A549 (cell line): ENCODE results near the gene RIN3. TPM values are rescaled to one million over a fixed set of nuclear protein-coding genes. Genes with fewer than 3 reads are reported as not detected.

ENCODE experiments used
- ATAC-seq, 2 experiments: fragments of 200-7000 bp in 1 of 2; fragments of >200 bp in 1 of 2; cut with Nextera tagmentation in 1 of 2; cut with Tn5 transposase in 1 of 2; 3 replicates each; pipeline versions ENCODE4 v1.8.0 to v1.9.1; 2018 to 2020; ENCODE audit warnings: mild to moderate bottlenecking in 1 of 2, moderate library complexity in 1 of 2
- CTCF ChIA-PET: fragments of 300-600 bp; sonication (Branson Sonifier 250); formaldehyde crosslinking; extraction: SDS; loops from one replicate; lab custom pipeline; 2021; ENCODE audit warnings: antibody characterized with exemption, inconsistent platforms; lab: Yijun Ruan, JAX
- POLR2A ChIA-PET: fragments of 350-600 bp; formaldehyde crosslinking; extraction: SDS; loops from one replicate; lab custom pipeline; 2021; ENCODE audit warnings: antibody characterized with exemption, inconsistent platforms; lab: Yijun Ruan, JAX
- DNase-seq, 2 experiments: peaks; one replicate each; pipeline versions ENCODE4 v3.0.0 to v3.0.0-alpha.2; 2011 to 2016; ENCODE audit warnings: low read depth in 1 of 2, low spot score in 1 of 2
- FAIRE-seq: peaks from 2 replicates; lab custom pipeline; 2011; peaks lifted over from hg19 to GRCh38; lab: Jason Lieb, UNC
- H3K27ac ChIP-seq, 2 experiments: fragments of >200 bp; sonication (Bioruptor Twin); formaldehyde crosslinking; 3 replicates each; pipeline ENCODE4 v1.5.1; 2016 to 2017
- H3K4me1 ChIP-seq: fragments of >200 bp; sonication (Bioruptor Twin); formaldehyde crosslinking; 3 replicates; pipeline ENCODE4 v1.6.1; 2016
- H3K4me2 ChIP-seq: fragments of >200 bp; sonication (Bioruptor Twin); formaldehyde crosslinking; 3 replicates; pipeline ENCODE4 v1.6.1; 2016
- H3K4me3 ChIP-seq: fragments of >200 bp; sonication (Bioruptor Twin); formaldehyde crosslinking; 3 replicates; pipeline ENCODE4 v1.5.1; 2016
- H3K9me3 ChIP-seq: fragments of >200 bp; sonication (Bioruptor Twin); formaldehyde crosslinking; 3 replicates; pipeline ENCODE4 v1.6.1; 2016
- BHLHE40 ChIP-seq: IDR thresholded peaks from 2 replicates; pipeline ENCODE4 v1.6.1; 2012; ENCODE audit warnings: low read depth, low read length, inconsistent platforms
- CEBPB ChIP-seq, 2 experiments: fragments of >200 bp in 1 of 2; sonication (Bioruptor Twin) in 1 of 2; formaldehyde crosslinking in 1 of 2; IDR thresholded peaks; 2 replicates each; pipeline ENCODE4 v1.6.1; 2012 to 2016
- CHD2 ChIP-seq: fragments of 150-350 bp; IDR thresholded peaks from 2 replicates; pipeline ENCODE4 v1.6.1; 2014; ENCODE audit warnings: low read length; ENCODE audit not compliant: partially characterized antibody
- EHF ChIP-seq: fragments of 250-450 bp; sonication (Bioruptor Pico); IDR thresholded peaks from 2 replicates; pipeline ENCODE4 v1.5.0; 2020; ENCODE audit warnings: mild to moderate bottlenecking
- EHMT2 ChIP-seq: fragments of 200-600 bp; sonication (generic); IDR thresholded peaks from 2 replicates; pipeline ENCODE4 v1.6.1; 2016; ENCODE audit warnings: antibody characterized with exemption, low read depth, mild to moderate bottlenecking, moderate library complexity
- EP300 ChIP-seq, 2 experiments: fragments of >200 bp; sonication (Bioruptor Twin); formaldehyde crosslinking; IDR thresholded peaks; 2 replicates in 1 of 2; 3 replicates in 1 of 2; pipeline ENCODE4 v1.6.1; 2016 to 2017
- FOSB ChIP-seq: fragments of 250-450 bp; sonication (Bioruptor Pico); IDR thresholded peaks from 2 replicates; pipeline ENCODE4 v1.5.0; 2020; ENCODE audit warnings: mild to moderate bottlenecking, moderate library complexity
- FOXS1 ChIP-seq: fragments of 250-450 bp; sonication (Bioruptor Pico); IDR thresholded peaks from 2 replicates; pipeline ENCODE4 v1.5.0; 2020; ENCODE audit warnings: mild to moderate bottlenecking, moderate library complexity
- HDAC2 ChIP-seq: fragments of 200-600 bp; sonication (generic); IDR thresholded peaks from 2 replicates; pipeline ENCODE4 v1.6.1; 2016
- HOXB13 ChIP-seq: fragments of 250-450 bp; sonication (Bioruptor Pico); IDR thresholded peaks from 2 replicates; pipeline ENCODE4 v1.5.0; 2020; ENCODE audit warnings: low read depth, mild to moderate bottlenecking, moderate library complexity
- HOXB5 ChIP-seq: fragments of 250-450 bp; sonication (Bioruptor Pico); IDR thresholded peaks from 2 replicates; pipeline ENCODE4 v1.5.0; 2020; ENCODE audit warnings: mild to moderate bottlenecking, moderate library complexity
- KDM5A ChIP-seq: fragments of 200-600 bp; sonication (generic); IDR thresholded peaks from 2 replicates; pipeline ENCODE4 v1.6.1; 2016; ENCODE audit warnings: antibody characterized with exemption, mild to moderate bottlenecking
- MAZ ChIP-seq: fragments of 150-350 bp; IDR thresholded peaks from 2 replicates; pipeline ENCODE4 v1.6.1; 2014; ENCODE audit warnings: antibody characterized with exemption, low read depth, low read length, borderline replicate concordance
- NFE2L2 ChIP-seq: fragments of 150-350 bp; conservative IDR thresholded peaks from 2 replicates; pipeline ENCODE4 v1.6.1; 2014; ENCODE audit warnings: low read length
- NPAS2 ChIP-seq: fragments of 250-450 bp; sonication (Bioruptor Pico); IDR thresholded peaks from 2 replicates; pipeline ENCODE4 v1.8.0; 2022; ENCODE audit warnings: mild to moderate bottlenecking, moderate library complexity, borderline replicate concordance
- NR3C1 ChIP-seq: fragments of >200 bp; sonication (Bioruptor Twin); formaldehyde crosslinking; IDR thresholded peaks from 3 replicates; pipeline ENCODE4 v1.6.1; 2017
- PHF8 ChIP-seq: fragments of 200-600 bp; sonication (generic); IDR thresholded peaks from 2 replicates; pipeline ENCODE4 v1.6.1; 2016; ENCODE audit warnings: low read depth, mild to moderate bottlenecking, antibody characterized with exemption, moderate library complexity, borderline replicate concordance
- POLR2A ChIP-seq: IDR thresholded peaks from 2 replicates; pipeline ENCODE4 v1.6.1; 2012; ENCODE audit warnings: mild to moderate bottlenecking, low read length
- POLR2AphosphoS2 ChIP-seq: conservative IDR thresholded peaks from 2 replicates; pipeline ENCODE4 v1.6.1; 2012; ENCODE audit warnings: low read length, improper control_type of control experiment, inconsistent platforms
- RAD21 ChIP-seq, 2 experiments: fragments of >200 bp in 1 of 2; sonication (Bioruptor Twin) in 1 of 2; formaldehyde crosslinking in 1 of 2; IDR thresholded peaks in 1 of 2; conservative IDR thresholded peaks in 1 of 2; 2 replicates in 1 of 2; 3 replicates in 1 of 2; pipeline ENCODE4 v1.6.1; 2012 to 2018; ENCODE audit warnings: inconsistent platforms in 1 of 2
- ZC3H11A ChIP-seq: fragments of 450-650 bp; IDR thresholded peaks from 2 replicates; pipeline ENCODE4 v1.6.1; 2014; ENCODE audit warnings: antibody characterized with exemption, mild to moderate bottlenecking
- ZNF302 ChIP-seq: fragments of 250-450 bp; sonication (Bioruptor Pico); IDR thresholded peaks from 2 replicates; pipeline ENCODE4 v1.9.0; 2021; ENCODE audit warnings: inconsistent platforms, mild to moderate bottlenecking, moderate library complexity
- ZSCAN20 ChIP-seq: fragments of 250-450 bp; sonication (Bioruptor Pico); IDR thresholded peaks from 2 replicates; pipeline ENCODE4 v1.8.0; 2022; ENCODE audit warnings: mild to moderate bottlenecking, moderate library complexity
- WGBS: methylation state at CpG from one replicate; pipeline ENCODE4 v1.1.6; 2017; ENCODE audit errors: missing lambda C conversion rate; 5-methylcytosine and 5-hydroxymethylcytosine counted together
- polyA plus RNA-seq, 4 experiments: library from polyadenylated mRNA; depleted of rRNA in 3 of 4; stranded (reverse); fragments of >200 nt; fragmentation: RNase III in 1 of 4; extraction: RNeasy Plus Mini Kit Qiagen cat#74134 plus additional on column Dnase treatment in 1 of 4; gene quantifications; 2 replicates in 3 of 4; 3 replicates in 1 of 4; pipeline ENCODE4 v1.2.3, GENCODE V29; 2011 to 2017
- TF ChIP-seq, protein P1 (sequence below): fragments of >200 bp; sonication (Bioruptor Twin); formaldehyde crosslinking; IDR thresholded peaks from 3 replicates; pipeline ENCODE4 v1.6.1; 2016
- TF ChIP-seq, protein P2 (sequence below): fragments of 450-650 bp; IDR thresholded peaks from 2 replicates; pipeline ENCODE4 v1.6.1; 2014; ENCODE audit warnings: antibody characterized with exemption
- TF ChIP-seq, protein P3 (sequence below): fragments of 150-350 bp; IDR thresholded peaks from 2 replicates; pipeline ENCODE4 v1.6.1; 2014; ENCODE audit warnings: low read depth, mild to moderate bottlenecking, low read length
- TF ChIP-seq, protein P4 (sequence below): fragments of 250-450 bp; sonication (Bioruptor Pico); IDR thresholded peaks from 2 replicates; pipeline ENCODE4 v1.5.0; 2020; ENCODE audit warnings: low read depth, mild to moderate bottlenecking, moderate library complexity

The RIN3 gene
- polyA plus RNA-seq, 2 of the 4 experiments (the other 2 are of a cell fraction), result 5.6 to 14.5 TPM

DNA sequence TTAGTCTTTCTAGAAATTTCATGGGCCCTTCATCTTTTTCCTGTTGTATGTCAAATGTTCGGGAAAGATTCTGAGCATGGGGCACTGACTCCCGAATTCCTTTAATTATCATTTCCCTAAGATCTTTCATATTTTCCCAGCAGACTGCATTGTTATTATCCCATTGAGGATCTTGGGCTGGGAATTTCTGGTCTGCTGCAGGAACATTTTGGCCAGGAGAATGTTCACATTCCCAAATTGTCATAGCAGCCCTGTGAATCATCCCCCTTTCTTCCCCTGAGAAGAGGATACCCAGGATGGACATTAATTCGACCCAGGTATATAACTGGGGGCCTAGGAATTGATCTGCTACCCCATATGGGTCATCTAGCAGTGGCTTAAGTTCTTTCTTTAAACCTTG lies 112.5 kb downstream of the RIN3 start:
- 69% methylated on average over 3 of the region's 3 CpGs for WGBS
- POLR2A ChIA-PET, result no interaction called here

DNA sequence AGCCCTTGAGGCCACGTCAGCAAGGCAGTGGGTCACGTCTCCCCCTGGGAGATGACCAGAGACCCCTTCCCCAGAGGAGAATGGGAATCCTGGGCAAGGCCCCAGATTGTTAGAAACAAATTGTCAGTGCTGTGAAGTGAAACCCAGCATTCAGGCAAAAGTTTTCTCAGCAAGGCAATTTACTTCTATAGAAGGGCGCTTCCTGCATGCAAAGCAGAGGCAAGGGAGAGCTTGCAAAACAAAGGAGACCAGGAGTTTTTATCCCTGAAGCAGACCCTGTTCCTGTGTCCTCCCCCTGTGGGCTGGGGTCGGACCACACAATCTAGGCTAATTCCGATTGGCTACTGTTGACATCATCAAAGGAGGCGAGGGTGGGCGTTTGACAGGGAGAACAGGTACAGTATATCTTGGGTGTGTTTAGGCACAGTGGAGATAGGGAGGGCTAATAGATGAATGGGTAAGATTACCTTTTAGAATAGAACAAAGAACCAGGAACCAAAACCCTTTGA lies 114.2 kb downstream of the RIN3 start:
- Histone ChIP-seq H3K4me2 (no peak overlapping the region), H3K27ac (no peak overlapping the region), H3K4me1 (peaks cover 21% of the 10 kb centered on the region), H3K4me3 (no peak overlapping the region), H3K9me3 (peaks cover 27% of the 10 kb centered on the region)
- DNase-seq, result no peak
- FAIRE-seq, result no peak
- WGBS, result 91% methylated on average over 7 of the region's 7 CpGs
- ChIA-PET POLR2A (no interaction called here), CTCF (no interaction called here)
- no peak for ATAC-seq
- no peak for TF ChIP-seq NFE2L2
- TF ChIP-seq CHD2, result no peak
- no peak for TF ChIP-seq EP300 (IDR thresholded peaks at IDR 0.05)
- no peak for TF ChIP-seq POLR2A
- TF ChIP-seq, protein P1, sequence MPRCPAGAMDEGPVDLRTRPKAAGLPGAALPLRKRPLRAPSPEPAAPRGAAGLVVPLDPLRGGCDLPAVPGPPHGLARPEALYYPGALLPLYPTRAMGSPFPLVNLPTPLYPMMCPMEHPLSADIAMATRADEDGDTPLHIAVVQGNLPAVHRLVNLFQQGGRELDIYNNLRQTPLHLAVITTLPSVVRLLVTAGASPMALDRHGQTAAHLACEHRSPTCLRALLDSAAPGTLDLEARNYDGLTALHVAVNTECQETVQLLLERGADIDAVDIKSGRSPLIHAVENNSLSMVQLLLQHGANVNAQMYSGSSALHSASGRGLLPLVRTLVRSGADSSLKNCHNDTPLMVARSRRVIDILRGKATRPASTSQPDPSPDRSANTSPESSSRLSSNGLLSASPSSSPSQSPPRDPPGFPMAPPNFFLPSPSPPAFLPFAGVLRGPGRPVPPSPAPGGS, result no peak
- no peak for TF ChIP-seq MAZ
- TF ChIP-seq HDAC2, result no peak
- no peak for TF ChIP-seq RAD21 (conservative IDR thresholded peaks at IDR 0.05 in 1 of 2, IDR thresholded peaks at IDR 0.05 in 1 of 2)
- TF ChIP-seq PHF8, result no peak
- TF ChIP-seq EHF (CRISPR knock-in tag), result no peak
- no peak for TF ChIP-seq EHMT2

More for the DNA sequence above, 112.5 kb downstream of the RIN3 start:
- CTCF ChIA-PET, result interaction anchor here (1.6 to 2.0 kb wide), 2 partner anchors 10 to 64 kb away, joined by 4 read pairs; no protein-coding TSS in a partner anchor
- TF ChIP-seq FOXS1 (CRISPR knock-in tag) (no peak), ZNF302 (no peak), POLR2AphosphoS2 (no peak), BHLHE40 (no peak), EP300 (IDR thresholded peaks at IDR 0.05) (no peak), CEBPB (IDR thresholded peaks at IDR 0.05) (no peak), HOXB5 (CRISPR knock-in tag) (no peak), HDAC2 (no peak), KDM5A (no peak), HOXB13 (no peak)
- TF ChIP-seq, protein P2, sequence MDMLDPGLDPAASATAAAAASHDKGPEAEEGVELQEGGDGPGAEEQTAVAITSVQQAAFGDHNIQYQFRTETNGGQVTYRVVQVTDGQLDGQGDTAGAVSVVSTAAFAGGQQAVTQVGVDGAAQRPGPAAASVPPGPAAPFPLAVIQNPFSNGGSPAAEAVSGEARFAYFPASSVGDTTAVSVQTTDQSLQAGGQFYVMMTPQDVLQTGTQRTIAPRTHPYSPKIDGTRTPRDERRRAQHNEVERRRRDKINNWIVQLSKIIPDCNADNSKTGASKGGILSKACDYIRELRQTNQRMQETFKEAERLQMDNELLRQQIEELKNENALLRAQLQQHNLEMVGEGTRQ, result no peak
- no peak overlapping the region for H3K4me3 ChIP-seq
- no peak for DNase-seq
- ATAC-seq, result no peak
- H3K9me3 ChIP-seq, result peaks cover 42% of the 10 kb centered on the region
- FAIRE-seq, result no peak
- peak overlapping the region; percentile 73 to 89; a peak in 5 of 6 replicates for H3K27ac ChIP-seq
- H3K4me1 ChIP-seq, result peaks cover 20% of the 10 kb centered on the region
- peak overlapping the region; percentile 73 for H3K4me2 ChIP-seq

DNA sequence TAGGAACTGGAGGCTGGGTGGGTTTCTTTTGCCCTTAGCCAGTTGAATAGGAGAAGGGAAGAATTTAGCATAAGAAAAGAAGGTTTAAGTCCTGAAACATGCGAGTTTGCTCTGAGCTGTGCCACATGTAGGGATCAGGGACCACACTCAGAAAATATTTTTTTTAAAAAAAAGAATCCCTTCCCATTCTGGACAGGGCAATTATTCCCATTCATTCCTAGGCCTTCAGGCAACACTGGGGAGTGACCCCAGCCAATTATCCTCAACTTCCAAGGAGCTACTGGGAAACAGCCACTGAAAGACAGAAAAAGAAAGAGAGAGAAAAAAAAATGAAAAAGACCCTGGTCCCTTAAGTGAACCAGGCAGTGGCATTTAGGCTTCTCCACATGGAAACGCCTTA lies 115.1 kb downstream of the RIN3 start:
- ATAC-seq (no peak), FAIRE-seq (no peak), DNase-seq (no peak)
- Histone ChIP-seq H3K4me3 (no peak overlapping the region), H3K27ac (no peak overlapping the region), H3K9me3 (peaks cover 23% of the 10 kb centered on the region), H3K4me2 (no peak overlapping the region), H3K4me1 (peaks cover 30% of the 10 kb centered on the region)
- no peak for TF ChIP-seq NR3C1
- TF ChIP-seq ZC3H11A, result no peak
- TF ChIP-seq, protein P3, sequence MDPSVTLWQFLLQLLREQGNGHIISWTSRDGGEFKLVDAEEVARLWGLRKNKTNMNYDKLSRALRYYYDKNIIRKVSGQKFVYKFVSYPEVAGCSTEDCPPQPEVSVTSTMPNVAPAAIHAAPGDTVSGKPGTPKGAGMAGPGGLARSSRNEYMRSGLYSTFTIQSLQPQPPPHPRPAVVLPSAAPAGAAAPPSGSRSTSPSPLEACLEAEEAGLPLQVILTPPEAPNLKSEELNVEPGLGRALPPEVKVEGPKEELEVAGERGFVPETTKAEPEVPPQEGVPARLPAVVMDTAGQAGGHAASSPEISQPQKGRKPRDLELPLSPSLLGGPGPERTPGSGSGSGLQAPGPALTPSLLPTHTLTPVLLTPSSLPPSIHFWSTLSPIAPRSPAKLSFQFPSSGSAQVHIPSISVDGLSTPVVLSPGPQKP, result no peak
- no peak for TF ChIP-seq ZSCAN20 (CRISPR knock-in tag)
- TF ChIP-seq, protein P4, sequence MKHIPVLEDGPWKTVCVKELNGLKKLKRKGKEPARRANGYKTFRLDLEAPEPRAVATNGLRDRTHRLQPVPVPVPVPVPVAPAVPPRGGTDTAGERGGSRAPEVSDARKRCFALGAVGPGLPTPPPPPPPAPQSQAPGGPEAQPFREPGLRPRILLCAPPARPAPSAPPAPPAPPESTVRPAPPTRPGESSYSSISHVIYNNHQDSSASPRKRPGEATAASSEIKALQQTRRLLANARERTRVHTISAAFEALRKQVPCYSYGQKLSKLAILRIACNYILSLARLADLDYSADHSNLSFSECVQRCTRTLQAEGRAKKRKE, result no peak
- TF ChIP-seq HDAC2, result no peak
- TF ChIP-seq FOSB (CRISPR knock-in tag), result no peak
- TF ChIP-seq, protein P1, result no peak
- no peak for TF ChIP-seq NPAS2 (CRISPR knock-in tag)
- TF ChIP-seq RAD21 (conservative IDR thresholded peaks at IDR 0.05 in 1 of 2, IDR thresholded peaks at IDR 0.05 in 1 of 2), result no peak
- TF ChIP-seq CEBPB (IDR thresholded peaks at IDR 0.05), result no peak
- ChIA-PET CTCF (no interaction called here), POLR2A (no interaction called here)
- 88% methylated on average over 2 of the region's 2 CpGs for WGBS
